ENCODE results near the gene PI4K2A.

DNA sequence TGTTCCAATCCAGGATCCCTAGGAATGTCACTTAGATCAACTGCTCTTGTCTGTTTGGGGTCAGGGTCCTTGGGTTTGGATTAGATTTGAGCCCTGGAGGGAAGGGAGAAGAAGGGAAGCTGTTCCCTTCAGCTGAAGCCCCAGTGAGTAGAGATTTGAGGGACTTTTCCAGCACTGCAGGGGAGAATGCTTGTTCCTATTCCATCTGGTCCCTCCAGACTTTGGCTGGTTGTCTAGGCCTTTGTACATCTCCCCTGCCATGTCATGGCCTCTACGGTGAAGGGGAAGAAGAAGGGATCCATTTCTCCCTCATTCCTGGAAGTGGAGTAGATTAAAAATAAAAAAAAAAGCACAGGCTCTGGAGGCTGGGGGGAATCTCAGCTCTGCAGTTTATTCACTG lies 39.9 kb upstream of the PI4K2A start:
- TF ChIP-seq, protein P1, sequence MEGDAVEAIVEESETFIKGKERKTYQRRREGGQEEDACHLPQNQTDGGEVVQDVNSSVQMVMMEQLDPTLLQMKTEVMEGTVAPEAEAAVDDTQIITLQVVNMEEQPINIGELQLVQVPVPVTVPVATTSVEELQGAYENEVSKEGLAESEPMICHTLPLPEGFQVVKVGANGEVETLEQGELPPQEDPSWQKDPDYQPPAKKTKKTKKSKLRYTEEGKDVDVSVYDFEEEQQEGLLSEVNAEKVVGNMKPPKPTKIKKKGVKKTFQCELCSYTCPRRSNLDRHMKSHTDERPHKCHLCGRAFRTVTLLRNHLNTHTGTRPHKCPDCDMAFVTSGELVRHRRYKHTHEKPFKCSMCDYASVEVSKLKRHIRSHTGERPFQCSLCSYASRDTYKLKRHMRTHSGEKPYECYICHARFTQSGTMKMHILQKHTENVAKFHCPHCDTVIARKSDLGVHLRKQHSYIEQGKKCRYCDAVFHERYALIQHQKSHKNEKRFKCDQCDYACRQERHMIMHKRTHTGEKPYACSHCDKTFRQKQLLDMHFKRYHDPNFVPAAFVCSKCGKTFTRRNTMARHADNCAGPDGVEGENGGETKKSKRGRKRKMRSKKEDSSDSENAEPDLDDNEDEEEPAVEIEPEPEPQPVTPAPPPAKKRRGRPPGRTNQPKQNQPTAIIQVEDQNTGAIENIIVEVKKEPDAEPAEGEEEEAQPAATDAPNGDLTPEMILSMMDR (IDR thresholded peaks at IDR 0.05): no peak
- TF ChIP-seq POLR2A (IDR thresholded peaks at IDR 0.05): no peak
